ENCODE data around the gene STRA6. TPM values are rescaled to one million over a fixed set of nuclear protein-coding genes. Genes with fewer than 3 reads are reported as not detected.

STRA6 gene
- total RNA-seq, 1 experiment from 2014 or later = 0.54 TPM

- ATAC-seq = no peak
- ChIA-PET POLR2A (no interaction called here), RAD21 (ENCODE audit: low non-redundant PET in 1 of 2, low total read pairs in 2 of 2, uncharacterized antibody in 2 of 2, unreplicated experiment in 2 of 2) (no interaction called here), CTCF (no interaction called here)
- intact Hi-C loops (cut with micrococcal nuclease) = no loop called here
- no peaks in the 10 kb centered on the region for H3K4me1 ChIP-seq (ENCODE audit: control insufficient read depth in 1 of 2, insufficient read depth in 2 of 2, low read length in 2 of 2)
- H3K36me3 ChIP-seq (ENCODE audit: control insufficient read depth in 1 of 2, insufficient read depth in 2 of 2, low read length in 2 of 2) = no peaks in the 10 kb centered on the region
- no peak overlapping the region for H2AFZ ChIP-seq (ENCODE audit: low read depth, low read length, poor library complexity, severe bottlenecking)
- no peak for DNase-seq (ENCODE audit: low read depth, low spot score)
- H3K9me3 ChIP-seq (ENCODE audit: control insufficient read depth in 1 of 2, insufficient read depth in 1 of 2, low read depth in 1 of 2, low read length in 2 of 2) = no peaks in the 10 kb centered on the region
- no peak overlapping the region for H3K9ac ChIP-seq (ENCODE audit: low read length)
- H3K27me3 ChIP-seq (ENCODE audit: insufficient read depth, low read length) = no peaks in the 10 kb centered on the region
- TF ChIP-seq FOSL1 (IDR thresholded peaks at IDR 0.05; ENCODE audit: low read depth) (no peak), SP1 (IDR thresholded peaks at IDR 0.05; ENCODE audit: low read depth) (no peak), SIN3A (IDR thresholded peaks at IDR 0.05; ENCODE audit: low read depth) (no peak), CEBPB (IDR thresholded peaks at IDR 0.05; ENCODE audit: low read depth) (no peak), REST (IDR thresholded peaks at IDR 0.05; ENCODE audit: low read depth) (no peak), SRF (IDR thresholded peaks at IDR 0.05; ENCODE audit: low read depth) (no peak), TCF7L2 (IDR thresholded peaks at IDR 0.05; ENCODE audit: borderline replicate concordance, extremely low read depth, insufficient read depth, insufficient read length) (no peak), POLR2AphosphoS5 (IDR thresholded peaks at IDR 0.05; ENCODE audit: low read depth, low read length) (no peak), ZNF274 (IDR thresholded peaks at IDR 0.05; ENCODE audit: low read depth, low read length) (no peak), YY1 (IDR thresholded peaks at IDR 0.05; ENCODE audit: extremely low read depth, insufficient replicate concordance, low read depth, low read length) (no peak), CBX3 (IDR thresholded peaks at IDR 0.05; ENCODE audit: low read depth) (no peak), EGR1 (IDR thresholded peaks at IDR 0.05; ENCODE audit: low read depth) (no peak), ZBTB33 (IDR thresholded peaks at IDR 0.05; ENCODE audit: extremely low read depth, insufficient replicate concordance, low read length) (no peak), ZFX (IDR thresholded peaks at IDR 0.05) (no peak), CTCF (IDR thresholded peaks at IDR 0.05 in 2 of 3, conservative IDR thresholded peaks at IDR 0.05 in 1 of 3; ENCODE audit: borderline replicate concordance in 1 of 3, insufficient read depth in 1 of 3, low read depth in 2 of 3, low read length in 2 of 3) (no peak), ATF3 (IDR thresholded peaks at IDR 0.05) (no peak), POLR2A (IDR thresholded peaks at IDR 0.05; ENCODE audit: borderline replicate concordance, extremely low read depth, insufficient read depth, insufficient read length) (no peak), RAD21 (IDR thresholded peaks at IDR 0.05; ENCODE audit: low read depth) (no peak)
- BruUV-seq (replicated peaks) = no TSS peak
- H3K27ac ChIP-seq (ENCODE audit: low read depth, low read length) = no peak overlapping the region
- no peaks in the 10 kb centered on the region for H3K79me2 ChIP-seq (ENCODE audit: insufficient read depth, low read length)
- H3K9me2 ChIP-seq (ENCODE audit: insufficient read depth) = no peaks in the 10 kb centered on the region
- no peak overlapping the region for H3K4me3 ChIP-seq (replicated peaks in 1 of 2; ENCODE audit: low read depth in 1 of 2, low read length in 2 of 2)
- no peak overlapping the region for H3K4me2 ChIP-seq (ENCODE audit: low read length)
- no peaks in the 10 kb centered on the region for H4K20me1 ChIP-seq (ENCODE audit: insufficient read depth)
Observed at GRCh38 chr15:74136540-74136813, 66.1 kb downstream of the STRA6 start.

All from HCT116 (cell line).